Measurements from ENCODE around the gene ZNF211. TPM values are rescaled to one million over a fixed set of nuclear protein-coding genes. Genes with fewer than 3 reads are reported as not detected.

The ZNF211 gene
- total RNA-seq, 4 donors from 2014 or later: 8.8 to 20.6 (median 16.8) TPM

- no peak for DNase-seq
- no peaks in the 10 kb centered on the region for H3K27me3 ChIP-seq
- H3K4me3 ChIP-seq: no peak overlapping the region
- no peaks in the 10 kb centered on the region for H3K36me3 ChIP-seq
- H3K4me1 ChIP-seq: no peaks in the 10 kb centered on the region
- H3K27ac ChIP-seq: no peak overlapping the region
- H3K9me3 ChIP-seq: peaks cover 0 to 5% (median 0%) of the 10 kb centered on the region in 4 donors
- TF ChIP-seq, protein P1, sequence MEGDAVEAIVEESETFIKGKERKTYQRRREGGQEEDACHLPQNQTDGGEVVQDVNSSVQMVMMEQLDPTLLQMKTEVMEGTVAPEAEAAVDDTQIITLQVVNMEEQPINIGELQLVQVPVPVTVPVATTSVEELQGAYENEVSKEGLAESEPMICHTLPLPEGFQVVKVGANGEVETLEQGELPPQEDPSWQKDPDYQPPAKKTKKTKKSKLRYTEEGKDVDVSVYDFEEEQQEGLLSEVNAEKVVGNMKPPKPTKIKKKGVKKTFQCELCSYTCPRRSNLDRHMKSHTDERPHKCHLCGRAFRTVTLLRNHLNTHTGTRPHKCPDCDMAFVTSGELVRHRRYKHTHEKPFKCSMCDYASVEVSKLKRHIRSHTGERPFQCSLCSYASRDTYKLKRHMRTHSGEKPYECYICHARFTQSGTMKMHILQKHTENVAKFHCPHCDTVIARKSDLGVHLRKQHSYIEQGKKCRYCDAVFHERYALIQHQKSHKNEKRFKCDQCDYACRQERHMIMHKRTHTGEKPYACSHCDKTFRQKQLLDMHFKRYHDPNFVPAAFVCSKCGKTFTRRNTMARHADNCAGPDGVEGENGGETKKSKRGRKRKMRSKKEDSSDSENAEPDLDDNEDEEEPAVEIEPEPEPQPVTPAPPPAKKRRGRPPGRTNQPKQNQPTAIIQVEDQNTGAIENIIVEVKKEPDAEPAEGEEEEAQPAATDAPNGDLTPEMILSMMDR (IDR thresholded peaks at IDR 0.05): no peak
- TF ChIP-seq POLR2A (IDR thresholded peaks at IDR 0.05): no peak
Measured at GRCh38 chr19:57656346-57656745, 23.4 kb downstream of the ZNF211 start.

DNA sequence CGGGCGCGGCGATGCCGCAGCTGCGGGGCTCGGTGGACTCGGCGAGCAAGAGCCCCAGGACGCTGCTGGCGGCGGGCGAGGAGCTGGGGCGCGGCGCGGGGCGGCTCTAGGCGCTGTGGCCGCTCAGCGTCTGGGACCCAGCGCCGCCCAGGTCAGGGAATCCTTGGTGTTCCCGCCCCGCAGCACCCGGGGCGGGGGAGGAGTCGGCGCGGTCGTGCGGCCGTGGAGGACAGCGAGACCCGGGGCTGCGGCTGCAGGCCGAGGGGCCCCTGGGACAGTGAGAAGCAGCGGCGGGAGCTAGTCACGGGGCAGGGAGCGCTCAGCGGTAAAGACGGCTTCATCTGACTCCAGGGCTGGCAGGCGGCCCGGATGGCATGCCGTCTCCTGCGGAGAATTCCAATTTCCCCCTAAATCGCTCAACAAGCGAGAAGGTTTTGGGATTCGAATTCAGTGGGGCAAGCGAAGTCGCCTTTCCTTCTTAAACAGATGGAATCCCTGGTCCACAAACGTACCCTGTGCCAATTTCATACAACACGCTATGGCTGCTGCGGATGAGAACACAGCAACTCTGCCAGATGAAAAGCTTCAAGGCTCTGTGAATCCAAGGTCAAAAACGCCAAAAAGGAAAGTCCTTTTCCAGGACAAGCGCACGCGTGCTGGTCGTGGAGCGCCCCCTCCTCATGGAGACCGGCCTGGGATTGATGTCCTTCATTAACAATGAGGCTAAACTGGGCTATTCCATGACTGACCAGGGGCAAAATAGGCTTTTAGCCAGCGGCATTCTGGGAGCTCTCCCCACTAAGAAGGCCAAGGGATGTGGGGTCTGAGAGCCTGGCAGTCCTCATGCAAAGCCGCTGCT lies 31.5 kb downstream of the ZNF211 start:
- H3K27ac ChIP-seq: peak overlapping the region in 2 of 4 donors; percentile 39 to 56
- no peaks in the 10 kb centered on the region for H3K9me3 ChIP-seq
- DNase-seq: peak in 2 of 3 donors; percentile 45 to 62
- peak overlapping the region; percentile 23 to 66 (median 49) for H3K4me3 ChIP-seq
- peaks cover 0 to 6% (median 3%) of the 10 kb centered on the region in 4 donors for H3K4me1 ChIP-seq
- TF ChIP-seq POLR2A (IDR thresholded peaks at IDR 0.05): no peak
- TF ChIP-seq, protein P1 (IDR thresholded peaks at IDR 0.05): no peak
- H3K36me3 ChIP-seq: no peaks in the 10 kb centered on the region
- H3K27me3 ChIP-seq: no peaks in the 10 kb centered on the region

DNA sequence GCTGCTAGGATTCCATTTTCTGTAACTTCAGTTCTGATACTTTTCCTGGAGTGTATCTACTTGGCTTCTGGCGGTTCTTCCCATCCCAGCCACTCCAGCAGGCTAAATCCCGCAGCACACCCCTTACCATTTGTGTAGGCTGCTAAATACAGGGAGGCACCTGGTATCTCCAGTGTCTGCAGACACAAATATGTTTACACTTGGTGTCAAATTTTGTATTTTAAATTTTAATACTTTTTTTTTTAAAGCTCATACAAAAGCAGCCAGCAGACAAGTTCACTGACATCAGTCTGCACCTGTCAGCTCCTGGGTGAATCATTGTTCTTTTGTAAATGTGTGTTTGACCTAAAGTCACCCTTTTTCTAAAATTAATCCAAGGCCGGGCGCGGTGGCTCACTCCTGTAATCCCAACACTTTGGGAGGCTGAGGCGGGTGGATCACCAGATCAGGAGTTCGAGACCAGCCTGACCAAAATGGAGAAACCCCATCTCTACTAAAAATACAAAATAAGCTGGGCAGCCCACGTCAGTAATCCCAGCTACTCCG lies 32.4 kb downstream of the ZNF211 start:
- TF ChIP-seq POLR2A (IDR thresholded peaks at IDR 0.05): no peak
- TF ChIP-seq, protein P1 (IDR thresholded peaks at IDR 0.05): no peak
- DNase-seq: no peak
- Histone ChIP-seq H3K27me3 (no peaks in the 10 kb centered on the region), H3K36me3 (no peaks in the 10 kb centered on the region), H3K27ac (no peak overlapping the region), H3K9me3 (no peaks in the 10 kb centered on the region), H3K4me3 (no peak overlapping the region), H3K4me1 (peaks cover 0 to 6% (median 3%) of the 10 kb centered on the region in 4 donors)

GRCh38 chr19:57667228-57667627 lies 34.3 kb downstream of the ZNF211 start:
- Histone ChIP-seq H3K4me3 (no peak overlapping the region), H3K36me3 (no peaks in the 10 kb centered on the region), H3K9me3 (no peaks in the 10 kb centered on the region), H3K4me1 (peaks cover 0 to 6% (median 3%) of the 10 kb centered on the region in 4 donors), H3K27ac (no peak overlapping the region), H3K27me3 (no peaks in the 10 kb centered on the region)
- no peak for DNase-seq
- no peak for TF ChIP-seq POLR2A (IDR thresholded peaks at IDR 0.05)
- TF ChIP-seq, protein P1 (IDR thresholded peaks at IDR 0.05): no peak

- no peaks in the 10 kb centered on the region for H3K36me3 ChIP-seq
- DNase-seq: no peak
- H3K27me3 ChIP-seq: no peaks in the 10 kb centered on the region
- no peaks in the 10 kb centered on the region for H3K9me3 ChIP-seq
- peaks cover 0 to 6% (median 3%) of the 10 kb centered on the region in 4 donors for H3K4me1 ChIP-seq
- TF ChIP-seq, protein P1 (IDR thresholded peaks at IDR 0.05): no peak
- no peak for TF ChIP-seq POLR2A (IDR thresholded peaks at IDR 0.05)
- H3K27ac ChIP-seq: no peak within 1 kb of the TSS
- no peak within 1 kb of the TSS for H3K4me3 ChIP-seq
Measured at GRCh38 chr19:57668635-57669034, 35.7 kb downstream of the ZNF211 start, which contains the start of gene ZSCAN4. Gene ZSCAN4, plus strand, starts transcription at chr19:57668935. Its CDS starts 7,211 bp downstream, at chr19:57676146.
